Tibial nerve (tissue), 4 donors: ENCODE measurements around the gene SLC29A4.

Experiments
- EP300 ChIP-seq, 2 donors: sonication (generic); formaldehyde crosslinking; IDR thresholded peaks; one replicate each; pipeline ENCODE4 v1.6.1; 2017; ENCODE audit warnings: antibody characterized with exemption in 2 of 2, mild to moderate bottlenecking in 1 of 2
- POLR2A ChIP-seq, 2 donors: fragments of 450-650 bp; IDR thresholded peaks; one replicate each; pipeline ENCODE4 v1.6.1; 2017; ENCODE audit warnings: antibody characterized with exemption in 2 of 2, mild to moderate bottlenecking in 2 of 2, moderate library complexity in 2 of 2
- TF ChIP-seq, protein P1 (sequence below), 5 experiments: fragments of 200-600 bp in 3 of 5; fragments of 450-650 bp in 2 of 5; sonication (generic) in 3 of 5; IDR thresholded peaks; one replicate each; pipeline ENCODE4 v1.5.1; 2016 to 2019; ENCODE audit warnings: antibody characterized with exemption in 5 of 5, mild to moderate bottlenecking in 3 of 5, moderate library complexity in 2 of 5

DNA sequence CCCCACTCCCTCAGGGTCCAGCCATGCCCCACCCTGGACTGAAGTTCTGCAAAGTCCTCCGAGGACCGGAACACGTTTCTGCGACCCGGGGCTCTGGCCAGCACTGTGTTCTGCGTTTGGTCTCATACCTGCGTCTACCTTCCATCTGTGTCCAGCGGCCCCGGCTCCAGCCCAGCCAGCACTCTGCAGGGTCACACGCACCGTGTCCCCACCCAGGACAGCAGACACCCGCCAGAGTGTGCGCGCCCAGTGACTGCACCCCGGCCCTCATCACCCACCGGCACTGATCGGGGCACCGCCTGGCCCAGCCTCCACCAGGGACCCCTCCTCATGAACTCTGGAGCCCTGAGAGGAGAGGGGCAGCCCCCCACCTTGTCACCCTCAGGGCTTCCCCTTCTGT lies 20.3 kb downstream of the SLC29A4 start:
- TF ChIP-seq, protein P1, sequence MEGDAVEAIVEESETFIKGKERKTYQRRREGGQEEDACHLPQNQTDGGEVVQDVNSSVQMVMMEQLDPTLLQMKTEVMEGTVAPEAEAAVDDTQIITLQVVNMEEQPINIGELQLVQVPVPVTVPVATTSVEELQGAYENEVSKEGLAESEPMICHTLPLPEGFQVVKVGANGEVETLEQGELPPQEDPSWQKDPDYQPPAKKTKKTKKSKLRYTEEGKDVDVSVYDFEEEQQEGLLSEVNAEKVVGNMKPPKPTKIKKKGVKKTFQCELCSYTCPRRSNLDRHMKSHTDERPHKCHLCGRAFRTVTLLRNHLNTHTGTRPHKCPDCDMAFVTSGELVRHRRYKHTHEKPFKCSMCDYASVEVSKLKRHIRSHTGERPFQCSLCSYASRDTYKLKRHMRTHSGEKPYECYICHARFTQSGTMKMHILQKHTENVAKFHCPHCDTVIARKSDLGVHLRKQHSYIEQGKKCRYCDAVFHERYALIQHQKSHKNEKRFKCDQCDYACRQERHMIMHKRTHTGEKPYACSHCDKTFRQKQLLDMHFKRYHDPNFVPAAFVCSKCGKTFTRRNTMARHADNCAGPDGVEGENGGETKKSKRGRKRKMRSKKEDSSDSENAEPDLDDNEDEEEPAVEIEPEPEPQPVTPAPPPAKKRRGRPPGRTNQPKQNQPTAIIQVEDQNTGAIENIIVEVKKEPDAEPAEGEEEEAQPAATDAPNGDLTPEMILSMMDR (IDR thresholded peaks at IDR 0.05) = no peak
- TF ChIP-seq EP300 (IDR thresholded peaks at IDR 0.05) (no peak), POLR2A (IDR thresholded peaks at IDR 0.05) (no peak)
